CD4-positive, CD25-positive, alpha-beta regulatory T cell (primary cell): ENCODE measurements around the gene DCDC2B. TPM values are rescaled to one million over a fixed set of nuclear protein-coding genes. Genes with fewer than 3 reads are reported as not detected.

Experiments used
- ATAC-seq, 2 donors: fragments of 150-1000 bp; cut with Tn5 transposase; one replicate each; pipeline ENCODE4 v1.10.0; 2021; ENCODE audit warnings: low read depth in 2 of 2, moderate number of reproducible peaks in 2 of 2, moderate library complexity in 1 of 2
- DNase-seq, 3 donors: peaks; one replicate each; pipeline versions ENCODE4 v3.0.0 to v3.0.0-alpha.2; 2012 to 2022; ENCODE audit warnings: mixed read lengths in 1 of 3
- H3K27ac ChIP-seq: one replicate; pipeline ENCODE4 v1.7.0; 2013; ENCODE audit warnings: mild to moderate bottlenecking, low read length; ENCODE audit not compliant: insufficient read depth, poor library complexity, severe bottlenecking
- H3K27me3 ChIP-seq: one replicate; pipeline ENCODE4 v1.7.0; 2013; ENCODE audit warnings: low read length; ENCODE audit not compliant: control insufficient read depth, insufficient read depth
- H3K36me3 ChIP-seq: one replicate; pipeline ENCODE4 v1.7.0; 2013; ENCODE audit warnings: mild to moderate bottlenecking, low read length, moderate library complexity; ENCODE audit not compliant: control insufficient read depth, insufficient read depth
- H3K4me1 ChIP-seq: 2 replicates; pipeline ENCODE4 v1.7.0; 2013; ENCODE audit warnings: mild to moderate bottlenecking, low read length; ENCODE audit not compliant: insufficient read depth, control insufficient read depth, poor library complexity, severe bottlenecking
- H3K4me3 ChIP-seq: one replicate; pipeline ENCODE4 v1.7.0; 2013; ENCODE audit warnings: low read depth, mild to moderate bottlenecking, low read length, moderate library complexity
- H3K9me3 ChIP-seq, 2 experiments: 1 replicate in 1 of 2; 2 replicates in 1 of 2; pipeline ENCODE4 v1.7.0; 2013; ENCODE audit warnings: low read length in 2 of 2, mild to moderate bottlenecking in 1 of 2, moderate library complexity in 1 of 2; ENCODE audit not compliant: control insufficient read depth in 2 of 2
- H3K27ac Mint-ChIP-seq, 3 donors: one replicate each; pipeline ENCODE4 v1.8.0; 2020 to 2022; ENCODE audit warnings: mild to moderate bottlenecking in 3 of 3, mixed read lengths in 3 of 3, moderate library complexity in 2 of 3
- H3K27me3 Mint-ChIP-seq: one replicate; pipeline ENCODE4 v1.8.0; 2022; ENCODE audit warnings: mild to moderate bottlenecking, mixed read lengths
- H3K36me3 Mint-ChIP-seq: one replicate; pipeline ENCODE4 v1.8.0; 2020; ENCODE audit warnings: mixed read lengths
- H3K4me1 Mint-ChIP-seq, 4 donors: one replicate each; pipeline ENCODE4 v1.8.0; 2020 to 2022; ENCODE audit warnings: mixed read lengths in 4 of 4, mild to moderate bottlenecking in 1 of 4
- H3K4me3 Mint-ChIP-seq, 4 donors: one replicate each; pipeline ENCODE4 v1.8.0; 2020 to 2022; ENCODE audit warnings: mild to moderate bottlenecking in 4 of 4, mixed read lengths in 4 of 4, moderate library complexity in 3 of 4
- H3K9me3 Mint-ChIP-seq, 7 donors: one replicate each; pipeline ENCODE4 v1.8.0; 2020 to 2022; ENCODE audit warnings: mixed read lengths in 7 of 7, mild to moderate bottlenecking in 3 of 7, moderate library complexity in 2 of 7
- polyA plus RNA-seq, 4 donors: library from polyadenylated mRNA; unstranded; fragments of 300-500 nt; fragmentation: Illumina TruSeq; gene quantifications; one replicate each; pipeline ENCODE4 v1.2.3, GENCODE V29; 2021
- total RNA-seq: library from RNA; stranded (reverse); gene quantifications from one replicate; pipeline ENCODE4 v1.2.3, GENCODE V29; 2022

The DCDC2B gene
- total and polyA plus RNA-seq, 5 donors from 2014 or later, result 0.09 TPM; not detected in 4

GRCh38 chr1:32220746-32221580, 12.1 kb downstream of the DCDC2B start:
- ATAC-seq, result no peak
- peak overlapping the region; percentile 72 for H3K4me3 ChIP-seq
- peaks cover 39% of the 10 kb centered on the region for H3K4me1 ChIP-seq
- no peaks in the 10 kb centered on the region for H3K27me3 ChIP-seq
- H3K27me3 Mint-ChIP-seq, result no peaks in the 10 kb centered on the region
- peak overlapping the region; percentile 97 to 100 (median 98) for H3K4me3 Mint-ChIP-seq
- H3K27ac Mint-ChIP-seq, result peak overlapping the region in 2 of 3 donors; percentile 99
- peak overlapping the region; percentile 96 for H3K27ac ChIP-seq
- H3K36me3 ChIP-seq, result peaks cover 26% of the 10 kb centered on the region
- H3K36me3 Mint-ChIP-seq, result peaks cover 26% of the 10 kb centered on the region
- H3K9me3 Mint-ChIP-seq, result no peaks in the 10 kb centered on the region
- no peaks in the 10 kb centered on the region for H3K9me3 ChIP-seq
- peaks cover 6 to 67% (median 30%) of the 10 kb centered on the region in 4 donors for H3K4me1 Mint-ChIP-seq
- DNase-seq, result no peak

GRCh38 chr1:32221581-32221979, 12.7 kb downstream of the DCDC2B start:
- H3K27ac ChIP-seq, result peak overlapping the region; percentile 96
- Mint-ChIP-seq H3K27me3 (no peaks in the 10 kb centered on the region), H3K9me3 (no peaks in the 10 kb centered on the region), H3K4me1 (peaks cover 6 to 64% (median 27%) of the 10 kb centered on the region in 4 donors), H3K27ac (peak overlapping the region in 2 of 3 donors; percentile 99), H3K36me3 (peaks cover 22% of the 10 kb centered on the region), H3K4me3 (peak overlapping the region; percentile 97 to 100 (median 98))
- no peaks in the 10 kb centered on the region for H3K9me3 ChIP-seq
- no peaks in the 10 kb centered on the region for H3K27me3 ChIP-seq
- ATAC-seq, result no peak
- no peak for DNase-seq
- peak overlapping the region; percentile 72 for H3K4me3 ChIP-seq
- peaks cover 28% of the 10 kb centered on the region for H3K36me3 ChIP-seq
- peaks cover 33% of the 10 kb centered on the region for H3K4me1 ChIP-seq

- H3K27me3 Mint-ChIP-seq, result no peaks in the 10 kb centered on the region
- peaks cover 6 to 63% (median 27%) of the 10 kb centered on the region in 4 donors for H3K4me1 Mint-ChIP-seq
- peak within 1 kb of the TSS; percentile 97 to 100 (median 98) for H3K4me3 Mint-ChIP-seq
- Histone ChIP-seq H3K9me3 (no peaks in the 10 kb centered on the region), H3K4me3 (peak within 1 kb of the TSS; percentile 87), H3K27me3 (no peaks in the 10 kb centered on the region), H3K4me1 (peaks cover 33% of the 10 kb centered on the region), H3K27ac (peak within 1 kb of the TSS; percentile 96), H3K36me3 (peaks cover 26% of the 10 kb centered on the region)
- peak within 1 kb of the TSS; percentile 94 to 99 (median 99) for H3K27ac Mint-ChIP-seq
- ATAC-seq (peak; percentile 91 to 94), DNase-seq (peak; percentile 92 to 94 (median 92))
- no peaks in the 10 kb centered on the region for H3K9me3 Mint-ChIP-seq
- peaks cover 21% of the 10 kb centered on the region for H3K36me3 Mint-ChIP-seq
These were observed 13.3 kb downstream of the DCDC2B start, which contains the start of the genes EIF3I and TMEM234 for GRCh38 chr1:32221980-32222755. Gene EIF3I (plus strand): TSS chr1:32222407. CDS start chr1:32222442, 35 bp downstream. Gene TMEM234 (minus strand): TSS chr1:32222353. CDS start chr1:32222322, 31 bp downstream.

- peak overlapping the region; percentile 80 to 99 (median 90) for H3K27ac Mint-ChIP-seq
- H3K4me1 ChIP-seq, result peaks cover 33% of the 10 kb centered on the region
- H3K36me3 Mint-ChIP-seq, result peaks cover 36% of the 10 kb centered on the region
- H3K27me3 Mint-ChIP-seq, result no peaks in the 10 kb centered on the region
- peak overlapping the region; percentile 40 for H3K4me3 ChIP-seq
- DNase-seq (no peak), ATAC-seq (no peak)
- peaks cover 41% of the 10 kb centered on the region for H3K36me3 ChIP-seq
- no peaks in the 10 kb centered on the region for H3K27me3 ChIP-seq
- H3K9me3 ChIP-seq, result no peaks in the 10 kb centered on the region
- peak overlapping the region; percentile 49 for H3K27ac ChIP-seq
- H3K4me3 Mint-ChIP-seq, result peak overlapping the region; percentile 97 to 100 (median 98)
- no peaks in the 10 kb centered on the region for H3K9me3 Mint-ChIP-seq
- H3K4me1 Mint-ChIP-seq, result peaks cover 10 to 59% (median 29%) of the 10 kb centered on the region in 4 donors
These were observed 14.8 kb downstream of the DCDC2B start for GRCh38 chr1:32223683-32224082.

GRCh38 chr1:32224285-32224684, 15.4 kb downstream of the DCDC2B start:
- Mint-ChIP-seq H3K4me1 (peaks cover 10 to 59% (median 30%) of the 10 kb centered on the region in 4 donors), H3K27me3 (no peaks in the 10 kb centered on the region), H3K4me3 (peak overlapping the region; percentile 75 to 100 (median 88)), H3K9me3 (no peaks in the 10 kb centered on the region), H3K36me3 (peaks cover 38% of the 10 kb centered on the region), H3K27ac (peak overlapping the region; percentile 80 to 99 (median 90))
- no peaks in the 10 kb centered on the region for H3K27me3 ChIP-seq
- H3K4me3 ChIP-seq, result no peak overlapping the region
- no peaks in the 10 kb centered on the region for H3K9me3 ChIP-seq
- DNase-seq (no peak), ATAC-seq (no peak)
- H3K27ac ChIP-seq, result no peak overlapping the region
- H3K36me3 ChIP-seq, result peaks cover 45% of the 10 kb centered on the region
- peaks cover 33% of the 10 kb centered on the region for H3K4me1 ChIP-seq

- DNase-seq (no peak), ATAC-seq (no peak)
- no peaks in the 10 kb centered on the region for H3K27me3 Mint-ChIP-seq
- Histone ChIP-seq H3K27ac (no peak overlapping the region), H3K9me3 (no peaks in the 10 kb centered on the region), H3K4me1 (peaks cover 6% of the 10 kb centered on the region), H3K4me3 (no peak overlapping the region), H3K27me3 (no peaks in the 10 kb centered on the region), H3K36me3 (peaks cover 68% of the 10 kb centered on the region)
- no peaks in the 10 kb centered on the region for H3K9me3 Mint-ChIP-seq
- H3K4me3 Mint-ChIP-seq, result no peak overlapping the region
- H3K4me1 Mint-ChIP-seq, result peaks cover 4 to 17% (median 11%) of the 10 kb centered on the region in 4 donors
- peak overlapping the region in 1 of 3 donors; percentile 45 for H3K27ac Mint-ChIP-seq
- H3K36me3 Mint-ChIP-seq, result peaks cover 31% of the 10 kb centered on the region
These were observed 19.9 kb downstream of the DCDC2B start for GRCh38 chr1:32228771-32229170.

- no peaks in the 10 kb centered on the region for H3K27me3 Mint-ChIP-seq
- H3K36me3 ChIP-seq, result peaks cover 43% of the 10 kb centered on the region
- H3K27me3 ChIP-seq, result no peaks in the 10 kb centered on the region
- no peak overlapping the region for H3K27ac ChIP-seq
- H3K4me3 Mint-ChIP-seq, result no peak overlapping the region
- no peaks in the 10 kb centered on the region for H3K9me3 Mint-ChIP-seq
- ATAC-seq, result no peak
- no peak overlapping the region for H3K4me3 ChIP-seq
- peak overlapping the region in 2 of 3 donors; percentile 58 to 63 for H3K27ac Mint-ChIP-seq
- no peak for DNase-seq
- H3K36me3 Mint-ChIP-seq, result peaks cover 20% of the 10 kb centered on the region
- H3K4me1 ChIP-seq, result no peaks in the 10 kb centered on the region
- no peaks in the 10 kb centered on the region for H3K9me3 ChIP-seq
- peaks cover 0 to 10% (median 3%) of the 10 kb centered on the region in 4 donors for H3K4me1 Mint-ChIP-seq
These were observed 23.0 kb downstream of the DCDC2B start for GRCh38 chr1:32231843-32232432.
